Measurements from ENCODE around the gene NUDT3.

The NUDT3 gene

GRCh38 chr6:34318499-34319470, 73.7 kb downstream of the NUDT3 start:
- no peak for DNase-seq

GRCh38 chr6:34317882-34318498, 74.5 kb downstream of the NUDT3 start:
- DNase-seq = no peak

- no peak for DNase-seq
These were observed 75.3 kb downstream of the NUDT3 start for GRCh38 chr6:34317172-34317477.

GRCh38 chr6:34316431-34317171, 75.9 kb downstream of the NUDT3 start:
- no peak for DNase-seq

- no peak for DNase-seq
These were observed 76.7 kb downstream of the NUDT3 start for GRCh38 chr6:34315780-34316179.

- DNase-seq = no peak
These were observed 77.2 kb downstream of the NUDT3 start for GRCh38 chr6:34315256-34315655.

- no peak for DNase-seq
These were observed 80.2 kb downstream of the NUDT3 start for GRCh38 chr6:34312259-34312658.

GRCh38 chr6:34310817-34311216, 81.7 kb downstream of the NUDT3 start:
- no peak for DNase-seq

GRCh38 chr6:34308483-34308882, 84.0 kb downstream of the NUDT3 start:
- no peak for DNase-seq

- DNase-seq = no peak
These were observed 86.3 kb downstream of the NUDT3 start for GRCh38 chr6:34305982-34306708.

- no peak for DNase-seq
These were observed 87.0 kb downstream of the NUDT3 start for GRCh38 chr6:34305497-34305896.

- DNase-seq = no peak
These were observed 88.3 kb downstream of the NUDT3 start for GRCh38 chr6:34304164-34304563.

GRCh38 chr6:34302929-34303328, 89.5 kb downstream of the NUDT3 start:
- no peak for DNase-seq

GRCh38 chr6:34301408-34301807, 91.1 kb downstream of the NUDT3 start:
- DNase-seq = no peak

GRCh38 chr6:34300332-34300751, 92.1 kb downstream of the NUDT3 start:
- no peak for DNase-seq

- no peak for DNase-seq
These were observed 93.5 kb downstream of the NUDT3 start for GRCh38 chr6:34298941-34299340.

- DNase-seq = no peak
These were observed 96.7 kb downstream of the NUDT3 start for GRCh38 chr6:34295721-34296120.

GRCh38 chr6:34292954-34293353, 99.5 kb downstream of the NUDT3 start:
- no peak for DNase-seq

- no peak for DNase-seq
These were observed 103.3 kb downstream of the NUDT3 start for GRCh38 chr6:34289137-34289536.

GRCh38 chr6:34288581-34288980, 103.9 kb downstream of the NUDT3 start:
- no peak for DNase-seq

- no peak for DNase-seq
These were observed 106.9 kb downstream of the NUDT3 start for GRCh38 chr6:34285448-34286164.
